GM13977 (cell line): ENCODE results near the gene CTBP2.
"Not testable (repeated sequence)": the region's sequence is repeated elsewhere in the genome, so short reads cannot be mapped to it uniquely, and the experiment has no call there.

Experiments used
- DNase-seq: peaks from one replicate; pipeline ENCODE4 v3.0.0; 2012; ENCODE audit warnings: low spot score
- CTCF ChIP-seq: IDR thresholded peaks from 2 replicates; pipeline ENCODE4 v1.5.1; 2012; ENCODE audit warnings: mild to moderate bottlenecking, control low read depth; ENCODE audit not compliant: insufficient read depth; ENCODE audit errors: extremely low read depth, missing control alignments
- in situ Hi-C: fragments of 300-500 bp; cut with MboI; formaldehyde crosslinking; loops from one replicate; pipeline ENCODE4 v1.12.0; 2022; ENCODE audit warnings: low sequenced_read_pairs, low pct_unique_long_range_greater_than_20kb, mixed read lengths, inconsistent platforms; ENCODE audit not compliant: unreplicated experiment

CTBP2 gene

GRCh38 chr10:125187238-125188194, 27.2 kb upstream of the CTBP2 start:
- TF ChIP-seq CTCF, result no peak
- in situ Hi-C loops, result no loop called here
- DNase-seq, result no peak

- TF ChIP-seq CTCF, result no peak
- in situ Hi-C loops, result no loop called here
These were observed 26.2 kb upstream of the CTBP2 start for GRCh38 chr10:125186431-125187170.

GRCh38 chr10:125179107-125179506, 18.7 kb upstream of the CTBP2 start:
- DNase-seq, in situ Hi-C loops: not testable (repeated sequence)

More at GRCh38 chr10:125186431-125187170, 26.2 kb upstream of the CTBP2 start:
- DNase-seq, result no peak

GRCh38 chr10:125177641-125178640, 17.6 kb upstream of the CTBP2 start:
- no peak for DNase-seq
- in situ Hi-C loops, result no loop called here
- TF ChIP-seq CTCF, result no peak

GRCh38 chr10:125175807-125176206, 15.4 kb upstream of the CTBP2 start:
- no peak for DNase-seq
- in situ Hi-C loops, result no loop called here
- TF ChIP-seq CTCF, result no peak

- in situ Hi-C loops, result no loop called here
- no peak for DNase-seq
- no peak for TF ChIP-seq CTCF
These were observed 14.0 kb upstream of the CTBP2 start for GRCh38 chr10:125174360-125174759.
